IPS DF 4.7 (cell line): ENCODE measurements around the gene TTYH3.

Experiments used
- DNase-seq: peaks from one replicate; pipeline ENCODE4 v3.0.0-alpha.2; 2013; ENCODE audit warnings: low spot score; ENCODE audit errors: extremely low read depth

The TTYH3 gene

DNA sequence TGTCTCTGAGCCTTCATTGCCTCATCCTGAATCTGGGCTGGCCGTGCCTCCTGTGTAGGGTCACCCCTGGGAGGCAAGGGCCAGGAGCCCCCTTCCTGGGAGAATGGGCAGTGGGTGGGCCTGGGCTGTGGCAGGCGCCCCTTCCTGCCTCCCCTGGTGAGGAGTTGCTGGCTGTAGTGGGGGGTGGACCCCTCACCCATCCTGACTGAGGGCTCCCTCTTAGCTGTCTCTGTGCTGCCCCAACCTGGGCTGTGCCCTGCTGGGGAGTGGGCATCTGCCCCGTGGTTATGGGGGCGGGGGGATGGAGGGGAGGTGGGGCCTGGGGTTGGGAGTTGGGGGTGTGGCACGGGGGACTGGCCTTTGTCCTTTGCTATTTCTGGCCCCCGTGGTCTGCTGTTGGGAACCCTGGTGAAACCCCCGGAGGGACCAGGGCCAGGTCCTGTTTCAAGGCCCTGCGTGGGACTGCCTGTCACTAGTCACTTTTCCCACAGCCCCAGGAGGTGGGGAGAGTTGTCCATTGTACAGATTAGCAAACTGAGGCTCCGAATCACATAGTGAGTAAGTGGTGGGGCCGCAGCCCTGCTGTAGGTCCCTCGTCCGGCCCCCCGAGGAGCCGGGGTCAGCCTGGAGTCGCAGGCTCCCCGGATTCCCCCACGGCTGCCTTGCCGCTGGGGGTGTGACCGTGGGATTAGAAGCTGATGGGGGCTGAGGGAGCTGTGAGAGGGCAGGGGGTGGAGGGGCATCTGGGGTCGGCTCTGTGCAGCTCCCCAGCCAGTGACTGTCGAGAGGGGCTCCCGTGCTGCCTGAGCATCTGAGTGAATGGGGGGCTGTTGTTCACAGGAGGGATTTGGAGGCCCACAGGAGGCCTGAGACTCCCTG is 2.7 kb downstream of the TTYH3 start:
- DNase-seq, result no peak

- no peak for DNase-seq
Measured at GRCh38 chr7:2635148-2635668, 3.4 kb downstream of the TTYH3 start.

GRCh38 chr7:2635810-2636701 is 4.3 kb downstream of the TTYH3 start:
- DNase-seq, result no peak

- DNase-seq, result no peak
Measured at GRCh38 chr7:2637066-2637471, 5.3 kb downstream of the TTYH3 start.

DNA sequence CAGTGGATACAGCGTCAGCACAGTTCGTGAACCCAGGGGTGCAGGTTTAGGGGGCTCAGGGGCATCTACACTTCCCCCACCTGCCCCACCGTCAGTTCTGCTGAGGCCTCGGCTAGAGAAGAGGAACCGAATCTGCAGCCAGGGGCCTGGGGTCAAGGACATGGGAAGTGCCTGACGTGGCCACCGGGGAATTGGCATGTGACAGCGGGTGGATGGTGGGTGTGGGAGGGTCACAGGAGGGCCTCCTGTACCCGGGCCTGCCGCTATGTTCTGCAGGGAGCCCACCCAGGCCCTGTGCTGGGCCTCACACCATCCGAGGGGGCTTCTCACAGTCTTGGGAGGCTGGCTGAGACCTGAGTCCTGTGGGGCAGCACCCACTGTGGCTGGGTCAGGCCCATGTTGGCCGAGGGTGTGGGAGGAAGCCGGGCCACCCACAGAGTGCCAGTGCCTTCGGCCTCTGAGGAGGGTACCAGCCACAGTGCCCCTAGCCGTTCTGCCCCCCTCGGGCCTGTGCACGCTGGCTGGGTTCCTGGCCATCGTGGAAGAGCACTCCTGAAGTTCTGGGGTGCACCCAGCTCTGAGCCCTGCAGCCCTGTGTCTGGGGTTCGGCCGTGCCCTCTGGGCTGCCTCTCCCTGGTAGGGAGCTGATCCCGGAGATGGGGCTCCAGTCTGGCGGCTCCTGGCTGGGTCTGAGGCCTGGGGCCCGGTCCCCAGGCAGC is 5.9 kb downstream of the TTYH3 start:
- DNase-seq, result no peak

GRCh38 chr7:2638224-2638991 is 6.6 kb downstream of the TTYH3 start:
- DNase-seq, result no peak

GRCh38 chr7:2639181-2639681 is 7.4 kb downstream of the TTYH3 start:
- no peak for DNase-seq

DNA sequence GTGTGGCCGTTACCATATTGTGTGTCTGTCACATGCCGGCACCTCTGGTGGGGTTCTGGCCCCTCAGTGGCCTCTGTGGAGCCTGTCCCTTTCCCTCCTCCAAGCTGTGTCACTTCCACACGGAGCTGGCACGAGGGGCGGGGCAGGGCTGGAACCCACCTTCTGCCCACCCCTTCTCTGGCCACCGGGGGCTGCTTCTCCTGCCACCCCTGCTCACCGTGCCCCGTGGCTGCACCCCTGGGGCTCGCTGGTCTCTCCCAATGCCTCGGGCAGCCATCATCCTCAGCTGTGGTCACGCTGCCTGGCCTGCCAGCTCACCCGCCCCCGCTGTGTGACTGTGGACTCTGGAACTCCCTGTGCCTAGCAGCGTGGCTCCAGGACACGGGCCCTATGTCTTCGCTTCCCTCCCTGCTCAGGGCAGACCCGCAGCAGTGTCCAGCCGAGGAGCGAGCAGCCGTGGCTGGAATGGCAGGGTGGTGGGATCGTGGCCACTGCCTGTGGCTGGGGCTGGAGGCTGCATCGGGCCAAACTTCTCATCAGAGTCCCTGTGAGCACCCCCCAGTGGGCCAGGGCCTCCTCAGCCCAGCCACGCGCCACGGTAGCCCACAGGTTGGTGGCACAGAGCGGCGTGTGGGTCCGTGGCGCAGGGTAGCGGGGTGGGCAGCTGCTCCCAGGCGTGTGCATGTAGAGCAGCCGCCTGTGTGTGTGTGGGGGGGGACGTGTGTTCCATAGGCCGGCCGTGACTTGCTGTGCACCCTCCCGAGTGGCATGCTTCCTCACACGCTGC is 8.1 kb downstream of the TTYH3 start:
- no peak for DNase-seq

GRCh38 chr7:2640482-2640830 is 8.7 kb downstream of the TTYH3 start:
- DNase-seq, result no peak

DNA sequence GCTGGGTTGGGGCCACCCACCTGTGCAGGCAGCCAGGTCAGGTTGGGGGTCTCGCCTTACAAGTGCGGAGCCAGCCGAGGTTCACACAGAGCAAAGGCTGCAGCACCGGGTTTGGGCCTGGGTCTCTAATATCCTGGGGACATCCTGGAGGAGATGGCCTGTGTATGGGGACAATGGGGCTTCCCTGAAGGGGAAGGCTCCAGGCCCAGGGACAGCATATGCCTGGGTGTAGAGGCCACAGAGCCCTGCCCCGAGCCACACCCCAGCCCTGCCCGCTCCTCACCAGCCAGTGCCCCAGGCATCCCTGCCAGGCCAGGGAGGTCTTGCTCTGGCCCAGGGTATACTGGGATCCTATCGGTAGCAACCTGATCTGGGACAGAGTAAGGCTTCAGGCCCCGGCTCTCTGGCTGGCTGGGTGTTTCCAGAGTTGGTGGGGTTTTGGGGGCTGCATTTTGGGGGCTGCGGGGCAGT is 9.1 kb downstream of the TTYH3 start:
- no peak for DNase-seq

DNA sequence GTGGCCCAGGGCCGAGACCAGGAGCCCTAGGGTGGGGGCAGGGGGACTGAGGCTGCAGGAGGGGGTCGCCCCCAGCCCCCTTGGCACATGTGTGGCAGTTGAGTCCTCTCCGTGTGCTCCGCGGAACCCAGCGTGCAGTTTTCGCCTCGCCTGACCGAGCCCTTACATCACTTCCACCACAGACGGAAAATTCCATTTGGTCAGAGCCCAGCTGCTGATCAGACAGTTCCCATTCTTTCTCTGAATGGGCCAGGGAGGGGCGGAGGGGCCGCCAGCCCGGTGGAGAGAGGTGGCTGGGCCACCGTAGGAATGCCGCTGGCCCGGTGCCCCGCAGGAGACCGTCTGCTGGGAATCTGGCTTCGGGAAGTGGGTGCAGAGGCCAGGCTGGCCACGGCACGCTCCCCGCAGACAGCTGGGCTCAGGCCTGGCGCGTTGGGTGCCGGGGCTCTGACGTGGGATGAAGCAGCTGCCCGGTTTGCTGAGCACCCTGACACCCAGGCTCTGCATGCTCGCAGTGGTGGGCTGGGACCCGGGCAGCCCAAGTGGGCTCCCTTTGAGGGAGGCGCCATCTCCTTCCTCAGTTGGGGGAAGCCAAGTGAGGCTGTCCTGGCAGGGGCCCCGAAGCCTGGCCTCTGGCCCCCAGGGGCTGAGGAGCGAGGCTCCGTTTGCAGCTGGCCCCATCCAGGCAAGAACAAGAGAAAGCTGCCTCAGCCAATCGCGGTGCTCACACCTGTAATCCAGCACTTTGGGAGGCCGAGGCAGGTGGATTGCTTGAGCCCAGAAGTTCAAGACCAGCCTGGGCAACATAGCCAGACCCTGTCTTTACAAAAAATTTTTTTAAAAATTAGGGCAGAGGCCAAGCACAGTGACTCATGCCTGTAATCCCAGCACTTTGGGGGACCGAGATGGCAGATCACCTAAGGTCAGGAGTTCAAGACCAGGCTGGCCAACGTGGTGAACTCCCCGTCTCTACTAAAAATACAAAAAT is 9.9 kb downstream of the TTYH3 start:
- DNase-seq, result no peak

DNA sequence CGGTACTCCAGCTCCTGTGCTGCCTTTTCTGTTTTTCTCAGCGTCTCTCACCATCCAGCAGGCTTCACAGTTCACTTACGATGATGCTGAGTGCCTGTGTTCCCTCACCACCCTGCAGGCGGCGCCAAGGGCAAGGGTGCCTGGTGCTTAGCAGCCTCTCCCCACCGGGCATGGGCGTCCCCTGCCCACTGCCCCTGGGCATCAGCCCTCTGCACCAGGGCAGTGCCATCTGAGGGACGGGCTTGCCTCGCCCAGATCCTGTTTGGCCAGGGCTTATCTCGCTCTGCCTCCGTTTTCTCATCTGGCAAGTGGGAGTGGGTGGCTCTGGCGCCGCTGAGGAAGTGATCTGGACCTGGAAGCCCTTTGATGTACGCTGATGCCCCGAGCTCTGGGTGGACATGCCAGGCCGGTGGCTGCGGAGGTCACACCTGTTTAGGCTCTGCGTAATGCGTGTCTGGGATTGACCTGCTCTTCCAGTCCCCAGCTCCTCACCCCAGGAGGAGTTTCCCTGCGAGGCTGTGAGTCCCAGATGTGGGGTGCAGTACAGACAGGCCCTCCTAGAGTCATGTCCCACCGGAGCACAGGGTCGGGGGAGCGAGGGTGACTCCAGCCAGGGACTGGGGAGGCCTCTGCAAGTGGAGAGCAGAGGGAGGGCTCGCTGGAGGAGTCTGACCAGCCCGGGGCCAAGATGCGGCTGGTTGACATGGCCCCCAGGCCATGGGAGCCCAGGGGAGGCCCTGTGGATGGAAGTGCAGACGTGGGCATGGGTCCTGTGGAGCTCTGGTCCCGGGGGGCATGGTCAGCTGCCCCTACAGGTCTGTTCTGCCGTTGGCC is 11.8 kb downstream of the TTYH3 start:
- DNase-seq, result no peak

- DNase-seq, result no peak
Measured at GRCh38 chr7:2644220-2644561, 12.4 kb downstream of the TTYH3 start.

DNA sequence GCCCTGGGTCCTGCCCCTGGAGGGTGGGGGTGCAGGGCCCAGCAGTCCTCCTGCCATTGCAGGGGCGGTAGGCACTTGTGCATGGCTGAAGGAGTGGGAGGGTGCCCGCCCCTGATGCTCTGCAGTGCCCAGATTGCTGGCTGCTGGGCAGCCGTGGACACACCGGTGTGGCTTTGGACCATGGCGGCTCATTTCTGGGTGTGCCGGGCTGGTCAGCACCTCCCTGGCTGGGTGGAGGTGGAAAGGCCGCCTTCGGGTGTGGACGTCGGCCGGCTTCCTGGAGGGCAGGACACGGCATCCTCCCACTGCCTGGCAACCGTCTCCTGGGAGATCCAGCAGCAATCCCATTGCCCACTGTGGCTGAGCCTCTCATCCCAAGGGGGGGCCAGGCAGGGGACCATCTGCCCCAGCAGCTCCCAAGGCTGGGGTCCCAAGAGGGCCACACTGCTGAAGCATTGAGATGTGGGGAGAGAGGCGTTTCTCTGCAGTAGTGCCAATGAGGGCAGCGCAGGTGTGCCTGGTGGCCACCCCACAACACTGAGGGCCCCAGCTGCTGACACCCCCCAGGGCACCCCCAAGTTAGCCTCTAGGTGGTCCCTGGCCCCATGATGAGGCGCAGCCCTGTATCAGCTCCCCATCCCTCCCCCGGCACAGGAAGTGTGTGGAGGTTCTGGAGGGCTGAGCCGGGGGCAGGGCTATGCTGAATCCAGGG is 12.9 kb downstream of the TTYH3 start:
- DNase-seq, result no peak

- DNase-seq, result no peak
Measured at GRCh38 chr7:2645274-2645868, 13.6 kb downstream of the TTYH3 start.

- DNase-seq, result no peak
Measured at GRCh38 chr7:2646336-2646679, 14.5 kb downstream of the TTYH3 start.
